Psoas muscle (tissue), 8 donors: ENCODE measurements around the gene CASKIN1. TPM values are rescaled to one million over a fixed set of nuclear protein-coding genes. Genes with fewer than 3 reads are reported as not detected.

Experiments used
- ATAC-seq, 4 donors: fragments of 200-7000 bp; cut with Tn5 transposase; one replicate each; pipeline ENCODE4 v1.9.1; 2020; ENCODE audit warnings: moderate library complexity in 3 of 4, mild to moderate bottlenecking in 2 of 4
- DNase-seq, 2 donors: peaks; one replicate each; pipeline ENCODE4 v3.0.0-alpha.2; 2020
- H3K27ac ChIP-seq: fragments of 200-600 bp; one replicate; pipeline ENCODE4 v1.8.0; 2022
- H3K27me3 ChIP-seq, 3 donors: fragments of 200-600 bp in 1 of 3; one replicate each; pipeline versions ENCODE4 v1.6.1 to v1.8.0; 2013 to 2022; ENCODE audit warnings: low read length in 2 of 3, mild to moderate bottlenecking in 2 of 3, moderate library complexity in 1 of 3; ENCODE audit not compliant: insufficient read depth in 3 of 3
- H3K36me3 ChIP-seq, 2 donors: fragments of 200-600 bp in 1 of 2; one replicate each; pipeline versions ENCODE4 v1.6.1 to v1.8.0; 2013 to 2022; ENCODE audit warnings: low read depth in 1 of 2, mild to moderate bottlenecking in 1 of 2, moderate library complexity in 1 of 2; ENCODE audit not compliant: insufficient read depth in 1 of 2
- H3K4me1 ChIP-seq: fragments of 200-600 bp; one replicate; pipeline ENCODE4 v1.8.0; 2022
- H3K4me3 ChIP-seq: fragments of 200-600 bp; one replicate; pipeline ENCODE4 v1.8.0; 2022; ENCODE audit warnings: mild to moderate bottlenecking
- H3K9me3 ChIP-seq: fragments of 200-600 bp; one replicate; pipeline ENCODE4 v1.8.0; 2022
- CTCF ChIP-seq: fragments of 200-600 bp; IDR thresholded peaks from one replicate; pipeline ENCODE4 v1.8.0; 2022; ENCODE audit warnings: antibody characterized with exemption
- WGBS, 3 donors: extraction: QIAGEN DNeasy Blood & Tissue Kit; methylation state at CpG; one replicate each; pipeline versions ENCODE4 v1.1.6 to v1.1.7; 2013; 5-methylcytosine and 5-hydroxymethylcytosine counted together
- intact Hi-C, 2 donors: fragments of 100-400 bp; cut with DNase I; formaldehyde crosslinking; loops; one replicate each; pipeline versions ENCODE4 v1.11.0 to v1.14.2; 2022
- polyA plus RNA-seq, 3 donors: library from polyadenylated mRNA; stranded (reverse); fragments of 200-250 nt; gene quantifications; one replicate each; pipeline ENCODE4 v1.2.3, GENCODE V29; 2013
- total RNA-seq, 4 donors: library from RNA; stranded (reverse); fragmentation: NEBNext Ultra II Directional in 2 of 4; extraction: Animal tissue kit (Norgen Biotek cat#: 25700) in 2 of 4; gene quantifications; one replicate each; pipeline versions ENCODE4 v1.2.1 to v1.2.4, GENCODE V29; 2021 to 2023
- donor health status: healthy with polysubstance abuse.
- donor health status: DM: no; HTN: no; CAD: no; lungs with moderate emphysema.
- donor health status: Bipolar disorder and iron deficiency.
- donor health status: healthy.
- donor health status: DM: yes; HTN: yes; CAD: no.
- donor health status: DM: no; HTN: no; CAD: no.
- donor health status: DM: no; HTN: no; CAD: no.
- donor health status: DM: yes; HTN: yes; CAD: no.

The CASKIN1 gene
- total and polyA plus RNA-seq, 7 donors = 0.32 to 1.0 (median 0.63) TPM

DNA sequence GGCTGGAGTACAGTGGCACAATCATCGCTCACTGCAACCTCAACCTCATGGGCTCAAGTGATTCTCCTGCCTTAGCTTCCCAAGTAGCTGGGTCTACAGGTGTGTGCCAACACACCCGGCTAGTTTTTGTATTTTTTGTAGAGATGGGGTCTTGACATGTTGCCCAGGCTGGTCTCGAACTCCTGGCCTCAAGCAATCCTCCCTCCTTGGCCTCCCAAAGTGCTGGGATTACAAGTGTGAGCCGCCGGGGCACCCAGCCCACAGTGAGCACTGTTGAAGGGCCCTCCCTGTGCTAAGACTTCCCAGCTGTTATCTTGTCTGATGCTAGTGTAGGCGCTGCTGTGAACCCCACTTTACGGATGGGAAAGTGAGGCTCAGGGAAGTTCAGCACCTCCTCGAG lies 8.0 kb downstream of the CASKIN1 start:
- Histone ChIP-seq H3K4me1 (no peaks in the 10 kb centered on the region), H3K36me3 (no peaks in the 10 kb centered on the region), H3K4me3 (no peak overlapping the region), H3K27me3 (no peaks in the 10 kb centered on the region), H3K9me3 (no peaks in the 10 kb centered on the region), H3K27ac (no peak overlapping the region)
- TF ChIP-seq CTCF = no peak
- DNase-seq = no peak
- no peak for ATAC-seq
- intact Hi-C loops = no loop called here
- 88 to 95% (median 94%) methylated on average over 8 of the region's 8 CpGs for WGBS, 3 donors

GRCh38 chr16:2187212-2187611 lies 9.2 kb downstream of the CASKIN1 start:
- Histone ChIP-seq H3K4me3 (no peak overlapping the region), H3K27ac (no peak overlapping the region), H3K27me3 (no peaks in the 10 kb centered on the region), H3K4me1 (no peaks in the 10 kb centered on the region), H3K36me3 (no peaks in the 10 kb centered on the region), H3K9me3 (no peaks in the 10 kb centered on the region)
- no peak for TF ChIP-seq CTCF
- WGBS, 3 donors = 72 to 80% (median 73%) methylated on average over 17 of the region's 17 CpGs
- no peak for ATAC-seq
- no peak for DNase-seq
- intact Hi-C loops = no loop called here

DNA sequence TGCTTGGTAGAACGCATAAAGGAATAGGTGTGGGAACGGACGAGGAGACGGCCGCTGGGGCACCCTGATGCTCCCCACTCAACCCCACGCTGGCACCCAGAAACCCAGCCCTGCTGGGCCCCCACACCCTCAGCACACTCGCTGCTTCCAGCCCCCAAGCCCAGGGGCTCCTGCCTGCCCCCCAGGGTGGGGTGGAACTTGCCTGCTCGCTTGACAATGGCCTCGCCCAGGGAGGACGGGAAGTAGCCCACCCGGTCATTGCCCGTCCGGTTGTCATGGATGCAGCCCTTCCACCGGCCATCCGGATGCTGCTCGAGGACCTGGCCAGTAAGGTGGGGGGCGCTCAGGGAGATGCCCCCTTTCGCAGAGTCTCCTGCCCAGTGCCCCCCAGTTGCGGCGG lies 9.9 kb downstream of the CASKIN1 start:
- no peaks in the 10 kb centered on the region for H3K4me1 ChIP-seq
- no peak for TF ChIP-seq CTCF
- no peaks in the 10 kb centered on the region for H3K36me3 ChIP-seq
- intact Hi-C loops = no loop called here
- 83 to 89% (median 86%) methylated on average over 20 of the region's 20 CpGs for WGBS, 3 donors
- DNase-seq (no peak), ATAC-seq (no peak)
- no peak overlapping the region for H3K4me3 ChIP-seq
- H3K27me3 ChIP-seq = no peaks in the 10 kb centered on the region
- no peak overlapping the region for H3K27ac ChIP-seq
- no peaks in the 10 kb centered on the region for H3K9me3 ChIP-seq

GRCh38 chr16:2186064-2186463 lies 10.3 kb downstream of the CASKIN1 start:
- 84 to 88% (median 84%) methylated on average over 13 of the region's 13 CpGs for WGBS, 3 donors
- no peak for ATAC-seq
- H3K27ac ChIP-seq = no peak overlapping the region
- TF ChIP-seq CTCF = no peak
- intact Hi-C loops = no loop called here
- no peaks in the 10 kb centered on the region for H3K9me3 ChIP-seq
- H3K4me1 ChIP-seq = no peaks in the 10 kb centered on the region
- no peak overlapping the region for H3K4me3 ChIP-seq
- DNase-seq = no peak
- no peaks in the 10 kb centered on the region for H3K27me3 ChIP-seq
- H3K36me3 ChIP-seq = no peaks in the 10 kb centered on the region

- no peak overlapping the region for H3K27ac ChIP-seq
- no peaks in the 10 kb centered on the region for H3K9me3 ChIP-seq
- WGBS, 3 donors = 73 to 86% (median 85%) methylated on average over 20 of the region's 20 CpGs
- no peak for TF ChIP-seq CTCF
- intact Hi-C loops = no loop called here
- no peaks in the 10 kb centered on the region for H3K4me1 ChIP-seq
- DNase-seq (no peak), ATAC-seq (no peak)
- no peaks in the 10 kb centered on the region for H3K27me3 ChIP-seq
- H3K36me3 ChIP-seq = no peaks in the 10 kb centered on the region
- no peak overlapping the region for H3K4me3 ChIP-seq
Measured at GRCh38 chr16:2184962-2185361, 11.4 kb downstream of the CASKIN1 start.
